Mesothelial cell of epicardium (in vitro differentiated cells): ENCODE data around the gene CROCC2. TPM values are rescaled to one million over a fixed set of nuclear protein-coding genes. Genes with fewer than 3 reads are reported as not detected.

Experiments used
- DNase-seq, 2 experiments: peaks; one replicate each; pipeline ENCODE4 v3.0.0; 2021; ENCODE audit warnings: low spot score in 2 of 2; ENCODE audit not compliant: unreplicated experiment in 2 of 2
- H3K27ac Mint-ChIP-seq: 2 replicates; pipeline ENCODE4 v1.8.0; 2021; ENCODE audit warnings: mixed read lengths
- H3K27me3 Mint-ChIP-seq: 2 replicates; pipeline ENCODE4 v1.8.0; 2021; ENCODE audit warnings: low read depth, mixed read lengths
- H3K36me3 Mint-ChIP-seq: 2 replicates; pipeline ENCODE4 v1.8.0; 2021; ENCODE audit warnings: mixed read lengths
- H3K4me1 Mint-ChIP-seq: 2 replicates; pipeline ENCODE4 v1.8.0; 2021; ENCODE audit warnings: mixed read lengths
- H3K4me3 Mint-ChIP-seq: 2 replicates; pipeline ENCODE4 v1.8.0; 2021; ENCODE audit warnings: mild to moderate bottlenecking, moderate library complexity, mixed read lengths
- H3K9me3 Mint-ChIP-seq: 2 replicates; pipeline ENCODE4 v1.8.0; 2021; ENCODE audit warnings: mixed read lengths
- total RNA-seq: library from RNA; stranded (reverse); gene quantifications from 3 replicates; pipeline ENCODE4 v1.2.1, GENCODE V29; 2021
- TF ChIP-seq, protein P1 (sequence below): fragments of 200-600 bp; sonication (generic); IDR thresholded peaks from one replicate; pipeline ENCODE4 v1.5.0; 2021; ENCODE audit warnings: antibody characterized with exemption; ENCODE audit not compliant: unreplicated experiment

CROCC2 gene
- total RNA-seq, 1 donor from 2014 or later: 0.16 TPM

DNA sequence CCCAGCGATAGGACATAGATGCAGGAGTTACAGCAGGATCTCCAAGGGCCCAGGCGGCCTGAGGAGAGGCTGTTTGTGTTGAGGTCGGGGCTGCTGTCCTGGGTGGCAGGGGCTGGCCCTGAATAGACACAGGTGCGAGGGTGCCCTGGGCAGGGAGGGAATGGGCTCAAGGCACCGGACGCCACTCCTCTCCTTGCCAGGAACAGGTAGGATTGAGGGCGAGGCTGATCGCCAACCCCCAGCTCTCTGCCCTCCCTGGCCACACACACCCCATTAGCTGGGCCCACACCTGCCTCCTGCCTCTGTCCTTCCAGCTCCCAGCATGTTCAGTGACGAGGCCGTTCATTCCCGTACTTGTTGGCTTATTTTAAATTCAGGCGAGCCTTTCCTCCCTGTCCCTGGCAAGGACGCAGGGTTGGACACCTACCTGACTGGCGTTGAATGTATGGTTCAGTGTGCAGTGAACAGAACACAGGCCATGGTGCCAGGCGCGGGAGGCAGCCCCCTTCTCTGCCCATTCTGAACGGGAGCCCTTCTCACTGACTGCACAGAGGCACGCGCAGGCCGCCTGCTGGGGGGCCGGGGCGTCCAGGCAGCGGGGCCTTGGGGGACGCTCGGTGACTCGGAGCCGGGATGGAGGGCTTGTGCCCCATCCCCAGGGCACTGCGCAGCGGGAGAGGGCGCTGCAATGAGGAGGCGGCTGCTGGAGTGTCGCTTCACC lies 51.0 kb downstream of the CROCC2 start:
- H3K4me1 Mint-ChIP-seq: peaks cover 3% of the 10 kb centered on the region
- no peaks in the 10 kb centered on the region for H3K9me3 Mint-ChIP-seq

GRCh38 chr2:240957656-240958365 lies 51.7 kb downstream of the CROCC2 start:
- Mint-ChIP-seq H3K4me3 (no peak overlapping the region), H3K4me1 (peaks cover 3% of the 10 kb centered on the region), H3K36me3 (no peaks in the 10 kb centered on the region), H3K27ac (no peak overlapping the region), H3K27me3 (peaks cover 17% of the 10 kb centered on the region), H3K9me3 (no peaks in the 10 kb centered on the region)
- DNase-seq: peak; percentile 23 to 43
- TF ChIP-seq, protein P1, sequence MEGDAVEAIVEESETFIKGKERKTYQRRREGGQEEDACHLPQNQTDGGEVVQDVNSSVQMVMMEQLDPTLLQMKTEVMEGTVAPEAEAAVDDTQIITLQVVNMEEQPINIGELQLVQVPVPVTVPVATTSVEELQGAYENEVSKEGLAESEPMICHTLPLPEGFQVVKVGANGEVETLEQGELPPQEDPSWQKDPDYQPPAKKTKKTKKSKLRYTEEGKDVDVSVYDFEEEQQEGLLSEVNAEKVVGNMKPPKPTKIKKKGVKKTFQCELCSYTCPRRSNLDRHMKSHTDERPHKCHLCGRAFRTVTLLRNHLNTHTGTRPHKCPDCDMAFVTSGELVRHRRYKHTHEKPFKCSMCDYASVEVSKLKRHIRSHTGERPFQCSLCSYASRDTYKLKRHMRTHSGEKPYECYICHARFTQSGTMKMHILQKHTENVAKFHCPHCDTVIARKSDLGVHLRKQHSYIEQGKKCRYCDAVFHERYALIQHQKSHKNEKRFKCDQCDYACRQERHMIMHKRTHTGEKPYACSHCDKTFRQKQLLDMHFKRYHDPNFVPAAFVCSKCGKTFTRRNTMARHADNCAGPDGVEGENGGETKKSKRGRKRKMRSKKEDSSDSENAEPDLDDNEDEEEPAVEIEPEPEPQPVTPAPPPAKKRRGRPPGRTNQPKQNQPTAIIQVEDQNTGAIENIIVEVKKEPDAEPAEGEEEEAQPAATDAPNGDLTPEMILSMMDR: no peak

More for the DNA sequence above, 51.0 kb downstream of the CROCC2 start:
- DNase-seq: no peak
- Mint-ChIP-seq H3K27me3 (peaks cover 17% of the 10 kb centered on the region), H3K36me3 (no peaks in the 10 kb centered on the region), H3K4me3 (no peak overlapping the region), H3K27ac (no peak overlapping the region)
- TF ChIP-seq, protein P1: no peak

GRCh38 chr2:240958366-240959213 lies 52.5 kb downstream of the CROCC2 start:
- TF ChIP-seq, protein P1: no peak
- H3K27me3 Mint-ChIP-seq: peaks cover 17% of the 10 kb centered on the region
- H3K9me3 Mint-ChIP-seq: no peaks in the 10 kb centered on the region
- no peak for DNase-seq
- peaks cover 3% of the 10 kb centered on the region for H3K4me1 Mint-ChIP-seq
- no peak overlapping the region for H3K27ac Mint-ChIP-seq
- no peak overlapping the region for H3K4me3 Mint-ChIP-seq
- H3K36me3 Mint-ChIP-seq: no peaks in the 10 kb centered on the region

DNA sequence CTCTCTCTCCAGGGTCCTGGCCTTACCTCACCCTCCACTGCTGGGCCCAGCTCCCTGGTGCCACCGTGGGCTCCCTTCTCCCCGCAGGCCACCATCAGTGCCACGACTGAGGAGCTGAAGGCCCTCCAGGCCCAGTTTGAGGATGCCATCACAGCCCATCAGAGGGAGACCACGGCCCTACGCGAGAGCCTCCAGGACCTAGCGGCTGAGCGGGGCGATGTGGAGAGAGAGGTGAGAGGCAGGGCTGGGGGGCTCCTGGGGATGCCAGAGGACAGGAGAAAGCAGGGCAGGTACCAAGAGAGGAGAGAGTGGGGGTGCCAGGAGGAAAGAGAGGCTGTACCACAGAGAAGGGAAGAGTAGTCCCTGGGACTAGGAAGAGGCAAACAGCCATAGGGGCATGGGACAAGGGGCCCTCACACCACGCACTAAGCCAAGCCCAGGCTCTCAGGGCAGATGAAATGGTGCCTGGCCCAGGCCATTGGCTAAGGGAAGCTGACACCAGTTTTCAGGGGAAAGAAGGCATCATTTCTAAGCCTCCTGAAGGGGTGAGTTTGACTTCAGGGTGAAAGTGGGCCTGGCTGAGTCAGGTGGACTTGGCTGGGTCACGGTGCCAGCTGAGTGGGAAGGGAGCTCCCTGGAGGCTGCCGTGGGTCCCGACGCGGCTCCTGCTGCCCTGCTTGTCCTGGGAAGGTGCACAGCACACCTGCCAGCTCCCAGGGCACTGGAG lies 53.2 kb downstream of the CROCC2 start:
- DNase-seq: no peak
- no peaks in the 10 kb centered on the region for H3K36me3 Mint-ChIP-seq
- peak overlapping the region; percentile 19 for H3K27ac Mint-ChIP-seq
- TF ChIP-seq, protein P1: no peak
- H3K4me3 Mint-ChIP-seq: no peak overlapping the region
- peaks cover 14% of the 10 kb centered on the region for H3K27me3 Mint-ChIP-seq
- peaks cover 3% of the 10 kb centered on the region for H3K4me1 Mint-ChIP-seq
- no peaks in the 10 kb centered on the region for H3K9me3 Mint-ChIP-seq

GRCh38 chr2:240959941-240960308 lies 53.8 kb downstream of the CROCC2 start:
- Mint-ChIP-seq H3K9me3 (no peaks in the 10 kb centered on the region), H3K4me3 (no peak overlapping the region), H3K4me1 (peaks cover 3% of the 10 kb centered on the region), H3K27ac (peak overlapping the region; percentile 61), H3K36me3 (no peaks in the 10 kb centered on the region), H3K27me3 (peaks cover 8% of the 10 kb centered on the region)
- DNase-seq: no peak
- TF ChIP-seq, protein P1: no peak
